ENCODE measurements around the gene RTN4.

RTN4 gene

GRCh38 chr2:54965425-54965824, 84.8 kb downstream of the RTN4 start:
- Histone ChIP-seq H3K27me3 (ENCODE audit: insufficient read depth, low read length, poor library complexity) (no peaks in the 10 kb centered on the region), H4K20me1 (ENCODE audit: insufficient read depth, low read length) (no peaks in the 10 kb centered on the region), H3K4me1 (ENCODE audit: insufficient read depth, low read length) (no peaks in the 10 kb centered on the region), H3K4me2 (ENCODE audit: insufficient read depth, low read length) (no peak overlapping the region), H3K36me3 (ENCODE audit: insufficient read depth, low read length) (peaks cover 25% of the 10 kb centered on the region; the same call in 1 of the 2 replicates), H3K27ac (ENCODE audit: low read length) (no peak overlapping the region), H3K79me2 (ENCODE audit: insufficient read depth, low read length) (no peaks in the 10 kb centered on the region), H3K9ac (ENCODE audit: low read depth, low read length) (no peak overlapping the region), H3K4me3 (ENCODE audit: low read depth in 1 of 2, low read length in 2 of 2) (no peak overlapping the region), H2AFZ (ENCODE audit: low read depth, low read length) (no peak overlapping the region), H3K9me3 (ENCODE audit: insufficient read depth, low read length, severe bottlenecking) (no peaks in the 10 kb centered on the region)
- DNase-seq (no peak), ATAC-seq (ENCODE audit: insufficient read depth, low read depth) (no peak)
- TF ChIP-seq EZH2 (IDR thresholded peaks at IDR 0.05; ENCODE audit: borderline replicate concordance, low read depth, low read length, severe bottlenecking): no peak
- TF ChIP-seq CTCF (IDR thresholded peaks at IDR 0.05; ENCODE audit: borderline replicate concordance, extremely low read depth, low read length, poor library complexity, severe bottlenecking): no peak

GRCh38 chr2:54964816-54965215, 85.4 kb downstream of the RTN4 start:
- ATAC-seq (ENCODE audit: insufficient read depth, low read depth) (no peak), DNase-seq (no peak)
- TF ChIP-seq EZH2 (IDR thresholded peaks at IDR 0.05; ENCODE audit: borderline replicate concordance, low read depth, low read length, severe bottlenecking): no peak
- no peak for TF ChIP-seq CTCF (IDR thresholded peaks at IDR 0.05; ENCODE audit: borderline replicate concordance, extremely low read depth, low read length, poor library complexity, severe bottlenecking)
- no peak overlapping the region for H3K27ac ChIP-seq (ENCODE audit: low read length)
- no peaks in the 10 kb centered on the region for H3K79me2 ChIP-seq (ENCODE audit: insufficient read depth, low read length)
- no peaks in the 10 kb centered on the region for H3K27me3 ChIP-seq (ENCODE audit: insufficient read depth, low read length, poor library complexity)
- H3K36me3 ChIP-seq (ENCODE audit: insufficient read depth, low read length): peaks cover 19% of the 10 kb centered on the region; the same call in 1 of the 2 replicates
- H2AFZ ChIP-seq (ENCODE audit: low read depth, low read length): no peak overlapping the region
- H3K4me2 ChIP-seq (ENCODE audit: insufficient read depth, low read length): no peak overlapping the region
- H3K9ac ChIP-seq (ENCODE audit: low read depth, low read length): no peak overlapping the region
- no peak overlapping the region for H3K4me3 ChIP-seq (ENCODE audit: low read depth in 1 of 2, low read length in 2 of 2)
- no peaks in the 10 kb centered on the region for H3K9me3 ChIP-seq (ENCODE audit: insufficient read depth, low read length, severe bottlenecking)
- H3K4me1 ChIP-seq (ENCODE audit: insufficient read depth, low read length): no peaks in the 10 kb centered on the region
- H4K20me1 ChIP-seq (ENCODE audit: insufficient read depth, low read length): no peaks in the 10 kb centered on the region

GRCh38 chr2:54964271-54964670, 86.0 kb downstream of the RTN4 start:
- H3K79me2 ChIP-seq (ENCODE audit: insufficient read depth, low read length): no peaks in the 10 kb centered on the region
- DNase-seq (no peak), ATAC-seq (ENCODE audit: insufficient read depth, low read depth) (no peak)
- no peaks in the 10 kb centered on the region for H3K4me1 ChIP-seq (ENCODE audit: insufficient read depth, low read length)
- H3K27me3 ChIP-seq (ENCODE audit: insufficient read depth, low read length, poor library complexity): no peaks in the 10 kb centered on the region
- H3K9ac ChIP-seq (ENCODE audit: low read depth, low read length): no peak overlapping the region
- H3K4me2 ChIP-seq (ENCODE audit: insufficient read depth, low read length): no peak overlapping the region
- no peak overlapping the region for H3K27ac ChIP-seq (ENCODE audit: low read length)
- no peak overlapping the region for H3K4me3 ChIP-seq (ENCODE audit: low read depth in 1 of 2, low read length in 2 of 2)
- TF ChIP-seq EZH2 (IDR thresholded peaks at IDR 0.05; ENCODE audit: borderline replicate concordance, low read depth, low read length, severe bottlenecking) (no peak), CTCF (IDR thresholded peaks at IDR 0.05; ENCODE audit: borderline replicate concordance, extremely low read depth, low read length, poor library complexity, severe bottlenecking) (no peak)
- no peak overlapping the region for H2AFZ ChIP-seq (ENCODE audit: low read depth, low read length)
- no peaks in the 10 kb centered on the region for H4K20me1 ChIP-seq (ENCODE audit: insufficient read depth, low read length)
- peaks cover 13% of the 10 kb centered on the region; the same call in 1 of the 2 replicates for H3K36me3 ChIP-seq (ENCODE audit: insufficient read depth, low read length)
- H3K9me3 ChIP-seq (ENCODE audit: insufficient read depth, low read length, severe bottlenecking): no peaks in the 10 kb centered on the region

GRCh38 chr2:54963476-54963875, 86.8 kb downstream of the RTN4 start:
- no peak for ATAC-seq (ENCODE audit: insufficient read depth, low read depth)
- H3K36me3 ChIP-seq (ENCODE audit: insufficient read depth, low read length): peaks cover 5% of the 10 kb centered on the region; the same call in 1 of the 2 replicates

More at GRCh38 chr2:54963476-54963875, 86.8 kb downstream of the RTN4 start:
- Histone ChIP-seq H4K20me1 (ENCODE audit: insufficient read depth, low read length) (no peaks in the 10 kb centered on the region), H3K27me3 (ENCODE audit: insufficient read depth, low read length, poor library complexity) (no peaks in the 10 kb centered on the region), H3K9ac (ENCODE audit: low read depth, low read length) (no peak overlapping the region), H2AFZ (ENCODE audit: low read depth, low read length) (no peak overlapping the region), H3K79me2 (ENCODE audit: insufficient read depth, low read length) (no peaks in the 10 kb centered on the region), H3K27ac (ENCODE audit: low read length) (no peak overlapping the region), H3K4me2 (ENCODE audit: insufficient read depth, low read length) (no peak overlapping the region), H3K4me1 (ENCODE audit: insufficient read depth, low read length) (no peaks in the 10 kb centered on the region), H3K4me3 (ENCODE audit: low read depth in 1 of 2, low read length in 2 of 2) (no peak overlapping the region), H3K9me3 (ENCODE audit: insufficient read depth, low read length, severe bottlenecking) (no peaks in the 10 kb centered on the region)
- TF ChIP-seq EZH2 (IDR thresholded peaks at IDR 0.05; ENCODE audit: borderline replicate concordance, low read depth, low read length, severe bottlenecking) (no peak), CTCF (IDR thresholded peaks at IDR 0.05; ENCODE audit: borderline replicate concordance, extremely low read depth, low read length, poor library complexity, severe bottlenecking) (no peak)
- no peak for DNase-seq
